Measurements from ENCODE around the gene LRP5.

Gene LRP5

DNA sequence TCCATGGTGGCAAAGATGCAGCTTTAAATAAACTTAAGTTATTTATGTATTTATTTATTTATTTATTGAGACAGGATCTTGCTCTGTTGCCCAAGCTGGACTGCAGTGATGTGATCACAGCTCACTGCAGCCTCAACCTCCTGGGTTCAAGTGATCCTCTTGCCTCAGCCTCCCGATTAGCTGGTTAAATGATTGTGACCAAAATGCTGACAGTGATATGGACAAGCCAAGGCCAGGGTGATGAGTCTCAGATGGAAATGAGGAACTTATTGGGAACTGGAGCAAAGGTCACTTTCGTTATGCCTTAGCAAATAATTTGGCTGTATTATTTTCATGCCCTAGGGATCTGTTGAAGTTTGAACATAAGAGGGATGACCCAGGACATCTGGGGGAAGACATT lies 9.3 kb upstream of the LRP5 start:
- H3K9ac ChIP-seq (ENCODE audit: low read depth, low read length, poor library complexity), result no peak overlapping the region
- H3K4me1 ChIP-seq (ENCODE audit: control insufficient read depth in 2 of 2, insufficient read depth in 1 of 2, low read depth in 1 of 2, low read length in 2 of 2), result no peaks in the 10 kb centered on the region
- no peaks in the 10 kb centered on the region for H3K36me3 ChIP-seq (replicated peaks in 1 of 2; ENCODE audit: control insufficient read depth in 2 of 2, insufficient read depth in 2 of 2, low read length in 2 of 2)
- peaks cover 4 to 12% of the 10 kb centered on the region in 2 donors for H3K9me3 ChIP-seq (replicated peaks in 1 of 2; ENCODE audit: control insufficient read depth in 2 of 2, insufficient read depth in 1 of 2, low read depth in 1 of 2, low read length in 2 of 2)
- H2BK5ac ChIP-seq (ENCODE audit: low read length), result no peak overlapping the region
- no peak overlapping the region for H3K27ac ChIP-seq (replicated peaks; ENCODE audit: low read length)
- no peak overlapping the region for H2BK120ac ChIP-seq (ENCODE audit: low read depth, low read length)
- no CpG with 5 or more reads among the region's 2 CpGs for WGBS, 2 donors (ENCODE audit: extremely low coverage in 2 of 2, insufficient read length in 2 of 2, insufficient replicate concordance in 1 of 2)
- H3K4me3 ChIP-seq (ENCODE audit: low read length in 2 of 2), result no peak overlapping the region
- H2BK12ac ChIP-seq (ENCODE audit: low read length), result no peak overlapping the region
- no peak overlapping the region for H2AK5ac ChIP-seq (ENCODE audit: low read depth, low read length)
- H3K18ac ChIP-seq (ENCODE audit: low read length), result no peak overlapping the region
- H3K4ac ChIP-seq (ENCODE audit: low read length), result no peak overlapping the region
- H4K8ac ChIP-seq (ENCODE audit: low read depth, low read length), result no peak overlapping the region
- no peak overlapping the region for H4K91ac ChIP-seq (ENCODE audit: low read depth, low read length, poor library complexity)
- no peak for DNase-seq (ENCODE audit: low spot score)
- H3K23ac ChIP-seq (ENCODE audit: low read depth, low read length, poor library complexity), result no peak overlapping the region
- H2AFZ ChIP-seq (ENCODE audit: low read length), result no peak overlapping the region
- peaks cover 3% of the 10 kb centered on the region for H3K79me1 ChIP-seq (ENCODE audit: low read depth, low read length)
- H3K14ac ChIP-seq (ENCODE audit: low read length), result no peak overlapping the region
- H3K4me2 ChIP-seq (ENCODE audit: insufficient read depth, low read length, poor library complexity, severe bottlenecking), result no peak overlapping the region
- H2BK15ac ChIP-seq (ENCODE audit: low read length), result no peak overlapping the region
- peaks cover 0 to 10% (median 0%) of the 10 kb centered on the region in 3 experiments for H3K27me3 ChIP-seq (ENCODE audit: control insufficient read depth in 3 of 3, insufficient read depth in 3 of 3, low read depth in 1 of 3, low read length in 3 of 3)

DNA sequence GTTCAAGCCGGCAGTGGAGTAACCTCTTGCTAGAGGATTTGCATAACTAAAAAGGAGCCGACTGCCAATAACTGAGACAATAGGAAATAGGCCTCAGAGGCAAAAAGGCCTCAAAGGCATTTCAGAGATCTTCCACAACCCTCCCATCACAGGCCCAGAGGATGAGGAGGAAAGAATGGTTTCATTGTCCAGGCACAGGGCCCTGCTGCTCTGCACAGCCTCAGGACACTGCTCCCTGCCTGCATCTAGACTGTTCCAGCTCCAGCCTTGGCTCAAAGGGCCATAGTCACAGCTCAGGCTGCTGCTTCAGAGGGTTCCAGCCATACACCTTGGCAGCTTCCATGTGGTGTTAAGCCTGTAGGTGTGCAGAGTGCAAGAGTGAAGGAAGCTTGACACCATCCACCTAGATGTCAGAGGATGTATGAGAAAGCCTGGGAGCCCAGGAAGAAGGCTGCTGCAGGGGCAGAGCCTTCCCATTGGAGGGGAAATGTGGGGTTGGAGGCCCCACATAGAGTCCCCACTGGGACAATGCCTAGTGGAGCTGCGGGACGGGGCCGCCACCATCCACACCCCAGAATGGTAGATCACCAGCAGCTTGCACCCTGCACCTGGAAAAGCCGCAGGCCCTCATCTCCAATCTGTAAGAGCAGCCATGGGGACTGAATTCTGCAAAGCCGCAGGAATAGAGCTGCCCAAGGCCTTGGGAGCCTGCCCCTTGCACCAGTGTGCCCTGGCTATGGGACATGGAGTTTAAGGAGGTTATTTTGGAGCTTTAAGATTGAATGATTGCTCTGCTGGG lies 8.2 kb upstream of the LRP5 start:
- Histone ChIP-seq H3K4me1 (ENCODE audit: control insufficient read depth in 2 of 2, insufficient read depth in 1 of 2, low read depth in 1 of 2, low read length in 2 of 2) (no peaks in the 10 kb centered on the region), H2BK12ac (ENCODE audit: low read length) (no peak overlapping the region), H3K4ac (ENCODE audit: low read length) (no peak overlapping the region), H3K79me1 (ENCODE audit: low read depth, low read length) (no peaks in the 10 kb centered on the region), H2AFZ (ENCODE audit: low read length) (no peak overlapping the region), H2BK5ac (ENCODE audit: low read length) (no peak overlapping the region), H3K27me3 (ENCODE audit: control insufficient read depth in 3 of 3, insufficient read depth in 3 of 3, low read depth in 1 of 3, low read length in 3 of 3) (peaks cover 0 to 2% (median 0%) of the 10 kb centered on the region in 3 experiments), H2BK15ac (ENCODE audit: low read length) (no peak overlapping the region), H3K9me3 (replicated peaks in 1 of 2; ENCODE audit: control insufficient read depth in 2 of 2, insufficient read depth in 1 of 2, low read depth in 1 of 2, low read length in 2 of 2) (peaks cover 4 to 12% of the 10 kb centered on the region in 2 donors), H3K14ac (ENCODE audit: low read length) (no peak overlapping the region), H4K8ac (ENCODE audit: low read depth, low read length) (peak overlapping the region; percentile 72), H3K18ac (ENCODE audit: low read length) (no peak overlapping the region), H3K27ac (replicated peaks; ENCODE audit: low read length) (no peak overlapping the region), H4K91ac (ENCODE audit: low read depth, low read length, poor library complexity) (no peak overlapping the region), H3K4me2 (ENCODE audit: insufficient read depth, low read length, poor library complexity, severe bottlenecking) (no peak overlapping the region), H3K23ac (ENCODE audit: low read depth, low read length, poor library complexity) (no peak overlapping the region), H3K4me3 (ENCODE audit: low read length in 2 of 2) (peak overlapping the region in 1 of 2 donors; percentile 2), H3K36me3 (replicated peaks in 1 of 2; ENCODE audit: control insufficient read depth in 2 of 2, insufficient read depth in 2 of 2, low read length in 2 of 2) (no peaks in the 10 kb centered on the region), H2AK5ac (ENCODE audit: low read depth, low read length) (peak overlapping the region; percentile 89), H3K9ac (ENCODE audit: low read depth, low read length, poor library complexity) (no peak overlapping the region), H2BK120ac (ENCODE audit: low read depth, low read length) (no peak overlapping the region)
- no peak for DNase-seq (ENCODE audit: low spot score)
- no CpG with 5 or more reads among the region's 7 CpGs for WGBS, 2 donors (ENCODE audit: extremely low coverage in 2 of 2, insufficient read length in 2 of 2, insufficient replicate concordance in 1 of 2)

DNA sequence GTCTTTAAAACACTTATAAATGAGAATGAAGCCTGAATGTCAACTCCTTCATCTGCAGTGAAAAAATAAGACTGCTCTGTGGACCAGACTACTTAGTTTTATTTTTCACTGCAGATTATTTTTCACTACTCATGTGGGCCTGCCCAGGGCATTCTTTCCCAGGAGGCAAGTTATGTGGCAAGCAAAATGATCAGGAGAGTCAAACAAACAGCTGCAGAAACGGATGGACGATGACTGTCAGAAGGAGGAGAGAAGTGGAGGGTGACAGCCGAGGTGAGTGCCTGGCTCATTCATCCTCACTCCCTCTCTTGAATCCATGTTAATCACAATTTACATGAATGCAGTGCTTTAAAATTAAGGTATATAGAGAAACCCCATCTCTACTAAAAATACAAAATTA lies 5.8 kb upstream of the LRP5 start:
- Histone ChIP-seq H2BK12ac (ENCODE audit: low read length) (no peak overlapping the region), H3K4me1 (ENCODE audit: control insufficient read depth in 2 of 2, insufficient read depth in 1 of 2, low read depth in 1 of 2, low read length in 2 of 2) (no peaks in the 10 kb centered on the region), H2AK5ac (ENCODE audit: low read depth, low read length) (no peak overlapping the region), H2BK15ac (ENCODE audit: low read length) (no peak overlapping the region), H3K4me2 (ENCODE audit: insufficient read depth, low read length, poor library complexity, severe bottlenecking) (no peak overlapping the region), H3K14ac (ENCODE audit: low read length) (no peak overlapping the region), H3K4ac (ENCODE audit: low read length) (no peak overlapping the region), H3K9me3 (replicated peaks in 1 of 2; ENCODE audit: control insufficient read depth in 2 of 2, insufficient read depth in 1 of 2, low read depth in 1 of 2, low read length in 2 of 2) (peaks cover 4 to 12% of the 10 kb centered on the region in 2 donors), H3K27me3 (ENCODE audit: control insufficient read depth in 3 of 3, insufficient read depth in 3 of 3, low read depth in 1 of 3, low read length in 3 of 3) (no peaks in the 10 kb centered on the region), H3K27ac (replicated peaks; ENCODE audit: low read length) (no peak overlapping the region), H2AFZ (ENCODE audit: low read length) (no peak overlapping the region), H2BK5ac (ENCODE audit: low read length) (no peak overlapping the region), H3K23ac (ENCODE audit: low read depth, low read length, poor library complexity) (no peak overlapping the region), H3K9ac (ENCODE audit: low read depth, low read length, poor library complexity) (no peak overlapping the region), H4K8ac (ENCODE audit: low read depth, low read length) (no peak overlapping the region), H4K91ac (ENCODE audit: low read depth, low read length, poor library complexity) (no peak overlapping the region), H3K4me3 (ENCODE audit: low read length in 2 of 2) (no peak overlapping the region), H3K18ac (ENCODE audit: low read length) (no peak overlapping the region), H2BK120ac (ENCODE audit: low read depth, low read length) (no peak overlapping the region), H3K36me3 (replicated peaks in 1 of 2; ENCODE audit: control insufficient read depth in 2 of 2, insufficient read depth in 2 of 2, low read length in 2 of 2) (no peaks in the 10 kb centered on the region), H3K79me1 (ENCODE audit: low read depth, low read length) (no peaks in the 10 kb centered on the region)
- no CpG with 5 or more reads among the region's 3 CpGs for WGBS, 2 donors (ENCODE audit: extremely low coverage in 2 of 2, insufficient read length in 2 of 2, insufficient replicate concordance in 1 of 2)
- DNase-seq (ENCODE audit: low spot score), result no peak

DNA sequence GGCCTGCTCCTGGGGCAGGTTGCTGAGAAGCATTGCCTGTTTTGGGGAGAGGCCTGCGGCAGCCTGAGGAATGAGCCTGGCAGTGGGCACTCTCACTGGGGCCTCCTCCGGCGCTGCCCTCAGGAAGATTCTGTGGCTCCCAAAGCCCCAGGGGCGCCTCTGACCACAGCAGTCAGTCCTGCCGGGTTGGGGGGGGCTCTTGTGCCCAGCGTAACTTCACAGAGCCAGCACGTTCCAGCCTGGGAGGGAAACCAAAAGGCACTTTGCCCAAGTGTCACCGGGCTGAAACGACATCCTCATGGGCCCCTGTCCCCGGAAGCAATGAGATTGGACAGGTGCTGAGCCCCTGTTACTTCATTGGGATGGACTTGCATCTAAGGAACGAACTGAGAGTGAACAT lies 4.3 kb upstream of the LRP5 start:
- Histone ChIP-seq H2AFZ (ENCODE audit: low read length) (peak overlapping the region; percentile 49), H3K27me3 (ENCODE audit: control insufficient read depth in 3 of 3, insufficient read depth in 3 of 3, low read depth in 1 of 3, low read length in 3 of 3) (no peaks in the 10 kb centered on the region), H3K27ac (replicated peaks; ENCODE audit: low read length) (no peak overlapping the region), H4K91ac (ENCODE audit: low read depth, low read length, poor library complexity) (no peak overlapping the region), H4K8ac (ENCODE audit: low read depth, low read length) (no peak overlapping the region), H2BK5ac (ENCODE audit: low read length) (no peak overlapping the region), H3K79me1 (ENCODE audit: low read depth, low read length) (no peaks in the 10 kb centered on the region), H2AK5ac (ENCODE audit: low read depth, low read length) (no peak overlapping the region), H2BK120ac (ENCODE audit: low read depth, low read length) (no peak overlapping the region), H3K23ac (ENCODE audit: low read depth, low read length, poor library complexity) (no peak overlapping the region), H3K4ac (ENCODE audit: low read length) (no peak overlapping the region), H2BK15ac (ENCODE audit: low read length) (no peak overlapping the region), H2BK12ac (ENCODE audit: low read length) (no peak overlapping the region), H3K4me1 (ENCODE audit: control insufficient read depth in 2 of 2, insufficient read depth in 1 of 2, low read depth in 1 of 2, low read length in 2 of 2) (no peaks in the 10 kb centered on the region), H3K4me3 (ENCODE audit: low read length in 2 of 2) (peak overlapping the region in 1 of 2 donors; percentile 2), H3K9ac (ENCODE audit: low read depth, low read length, poor library complexity) (no peak overlapping the region), H3K18ac (ENCODE audit: low read length) (no peak overlapping the region), H3K9me3 (replicated peaks in 1 of 2; ENCODE audit: control insufficient read depth in 2 of 2, insufficient read depth in 1 of 2, low read depth in 1 of 2, low read length in 2 of 2) (peaks cover 4 to 12% of the 10 kb centered on the region in 2 donors), H3K14ac (ENCODE audit: low read length) (no peak overlapping the region), H3K36me3 (replicated peaks in 1 of 2; ENCODE audit: control insufficient read depth in 2 of 2, insufficient read depth in 2 of 2, low read length in 2 of 2) (no peaks in the 10 kb centered on the region), H3K4me2 (ENCODE audit: insufficient read depth, low read length, poor library complexity, severe bottlenecking) (no peak overlapping the region)
- no peak for DNase-seq (ENCODE audit: low spot score)
- WGBS, 2 donors (ENCODE audit: extremely low coverage in 2 of 2, insufficient read length in 2 of 2, insufficient replicate concordance in 1 of 2), result no CpG with 5 or more reads among the region's 11 CpGs

Data from neuronal stem cell (in vitro differentiated cells).